LNCAP (cell line): ENCODE measurements around the gene BPIFA3.

Experiments
- TF ChIP-seq, protein P1 (sequence below): fragments of 450-650 bp; IDR thresholded peaks from 2 replicates; pipeline ENCODE4 v1.5.1; 2017; ENCODE audit warnings: mild to moderate bottlenecking

Gene BPIFA3

DNA sequence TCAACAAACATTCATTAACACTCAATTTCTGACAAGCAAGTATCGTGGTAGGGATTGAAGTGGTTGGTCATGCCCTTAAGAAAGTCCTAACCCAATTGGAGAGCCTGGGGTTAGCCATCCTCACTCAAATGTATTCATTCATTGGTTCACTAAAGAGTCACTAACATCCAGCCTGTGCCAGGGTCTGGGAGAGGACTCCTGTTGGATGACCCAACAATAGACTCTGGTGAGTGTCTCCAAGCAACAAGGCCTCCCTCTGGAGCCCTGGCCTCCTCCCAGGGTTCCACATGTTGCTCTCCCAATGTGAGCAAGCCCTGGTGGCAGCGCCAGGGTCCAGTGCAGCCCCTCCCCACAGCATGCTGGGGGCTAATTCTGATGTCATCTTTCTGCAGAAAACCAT lies at the start of gene BPIFA3:
Gene BPIFA3, plus strand, starts transcription at position 301 of the 400 bp plus-strand sequence. CDS start 185 bp downstream, outside the sequence.
- TF ChIP-seq, protein P1, sequence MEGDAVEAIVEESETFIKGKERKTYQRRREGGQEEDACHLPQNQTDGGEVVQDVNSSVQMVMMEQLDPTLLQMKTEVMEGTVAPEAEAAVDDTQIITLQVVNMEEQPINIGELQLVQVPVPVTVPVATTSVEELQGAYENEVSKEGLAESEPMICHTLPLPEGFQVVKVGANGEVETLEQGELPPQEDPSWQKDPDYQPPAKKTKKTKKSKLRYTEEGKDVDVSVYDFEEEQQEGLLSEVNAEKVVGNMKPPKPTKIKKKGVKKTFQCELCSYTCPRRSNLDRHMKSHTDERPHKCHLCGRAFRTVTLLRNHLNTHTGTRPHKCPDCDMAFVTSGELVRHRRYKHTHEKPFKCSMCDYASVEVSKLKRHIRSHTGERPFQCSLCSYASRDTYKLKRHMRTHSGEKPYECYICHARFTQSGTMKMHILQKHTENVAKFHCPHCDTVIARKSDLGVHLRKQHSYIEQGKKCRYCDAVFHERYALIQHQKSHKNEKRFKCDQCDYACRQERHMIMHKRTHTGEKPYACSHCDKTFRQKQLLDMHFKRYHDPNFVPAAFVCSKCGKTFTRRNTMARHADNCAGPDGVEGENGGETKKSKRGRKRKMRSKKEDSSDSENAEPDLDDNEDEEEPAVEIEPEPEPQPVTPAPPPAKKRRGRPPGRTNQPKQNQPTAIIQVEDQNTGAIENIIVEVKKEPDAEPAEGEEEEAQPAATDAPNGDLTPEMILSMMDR = no peak

DNA sequence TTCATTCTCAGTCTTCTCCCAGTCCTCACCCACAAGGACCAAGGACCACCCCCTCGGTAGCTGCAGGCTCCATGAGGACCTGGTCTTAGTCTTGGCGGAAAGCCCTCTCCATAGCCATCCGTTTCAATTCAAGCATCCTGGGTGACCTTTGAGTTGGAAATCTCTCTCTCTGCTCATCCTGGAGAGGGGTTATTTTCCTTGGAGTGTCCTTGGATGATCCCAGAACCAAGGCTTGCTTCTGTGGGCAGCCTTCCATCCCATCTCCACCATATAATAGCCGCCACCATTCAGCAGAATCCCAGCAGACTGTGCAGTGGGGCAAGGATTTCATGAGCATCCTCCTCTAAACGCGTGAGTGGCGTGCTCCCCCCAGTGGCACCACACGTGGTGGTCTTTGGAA lies 49.3 kb upstream of the BPIFA3 start, which contains the start of gene BPIFA2:
Gene BPIFA2, plus strand, starts transcription at position 301 of the 400 bp plus-strand sequence. CDS start 987 bp downstream, outside the sequence.
- TF ChIP-seq, protein P1 = no peak

DNA sequence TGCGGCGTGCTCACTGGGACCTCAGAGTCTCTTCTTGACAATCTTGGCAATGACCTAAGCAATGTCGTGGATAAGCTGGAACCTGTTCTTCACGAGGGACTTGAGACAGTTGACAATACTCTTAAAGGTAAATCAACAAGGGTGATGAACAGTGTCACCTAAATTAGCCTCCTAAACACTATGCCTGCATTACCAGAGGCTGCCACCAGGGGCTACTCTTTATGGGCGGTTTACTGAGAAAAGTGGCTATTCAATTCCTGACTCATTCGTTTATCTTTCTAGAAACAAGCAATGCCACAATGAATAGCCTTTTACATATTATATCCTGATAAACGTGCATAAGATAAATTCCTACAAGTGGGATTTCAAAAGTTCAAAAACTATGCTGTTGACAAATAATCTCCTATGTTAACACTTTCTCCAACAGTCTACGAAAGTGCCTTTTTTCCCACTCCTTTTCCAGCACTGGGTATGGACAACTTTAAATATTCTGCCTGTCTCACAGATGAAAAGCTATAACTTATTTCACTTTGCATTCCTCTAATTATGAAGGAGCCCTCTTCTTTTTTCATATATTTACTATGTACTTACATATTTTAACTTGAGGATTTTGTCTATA lies 47.9 kb upstream of the BPIFA3 start:
- TF ChIP-seq, protein P1 = peak; percentile 71

DNA sequence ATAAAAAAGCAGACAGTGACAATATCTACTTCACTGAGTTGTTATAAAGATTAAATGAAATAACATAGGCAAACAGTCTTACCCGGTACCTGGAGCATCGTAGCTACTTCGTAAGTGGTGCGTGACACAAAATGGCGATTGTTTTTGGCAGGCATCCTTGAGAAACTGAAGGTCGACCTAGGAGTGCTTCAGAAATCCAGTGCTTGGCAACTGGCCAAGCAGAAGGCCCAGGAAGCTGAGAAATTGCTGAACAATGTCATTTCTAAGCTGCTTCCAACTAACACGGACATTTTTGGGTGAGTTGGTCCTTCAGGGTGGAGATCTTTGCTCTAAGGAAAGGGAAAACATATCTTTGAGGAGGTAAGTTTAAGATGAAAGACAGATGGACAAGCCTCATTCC lies 44.4 kb upstream of the BPIFA3 start:
- TF ChIP-seq, protein P1 = no peak

DNA sequence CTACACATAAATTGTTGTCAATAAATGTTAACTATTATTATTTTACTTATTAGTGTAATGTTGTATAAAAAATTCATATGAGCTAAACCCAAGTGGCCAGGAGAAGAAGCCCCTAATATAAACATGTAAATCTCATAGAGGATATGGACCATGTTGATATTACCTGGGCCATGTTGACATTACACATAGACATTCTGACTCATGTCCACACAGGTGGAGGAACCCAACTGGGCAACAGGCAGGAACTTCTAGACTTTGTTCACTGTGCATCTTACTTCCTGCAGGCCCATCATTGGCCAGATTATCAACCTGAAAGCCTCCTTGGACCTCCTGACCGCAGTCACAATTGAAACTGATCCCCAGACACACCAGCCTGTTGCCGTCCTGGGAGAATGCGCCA lies 42.0 kb upstream of the BPIFA3 start:
- TF ChIP-seq, protein P1 = no peak

DNA sequence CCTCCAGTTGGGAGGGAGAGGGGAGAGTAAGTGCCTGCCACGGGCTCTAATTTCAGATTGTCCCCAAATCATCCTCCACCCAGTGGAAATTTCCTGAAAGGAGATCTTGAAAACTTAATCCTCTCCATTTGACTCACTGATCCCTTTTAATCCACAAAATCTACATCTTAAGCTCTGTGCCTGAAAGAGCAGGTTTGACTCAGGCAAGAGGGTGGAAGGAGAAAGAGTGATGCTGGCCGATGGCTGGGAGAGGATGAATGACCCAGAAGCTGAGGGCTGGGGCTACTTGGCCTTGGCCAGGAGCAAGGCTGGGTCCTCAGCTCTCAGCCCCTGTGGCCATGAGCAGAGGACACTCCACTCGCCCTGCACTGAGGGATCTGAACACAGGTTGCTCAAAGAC lies 41.1 kb upstream of the BPIFA3 start:
- TF ChIP-seq, protein P1 = no peak

DNA sequence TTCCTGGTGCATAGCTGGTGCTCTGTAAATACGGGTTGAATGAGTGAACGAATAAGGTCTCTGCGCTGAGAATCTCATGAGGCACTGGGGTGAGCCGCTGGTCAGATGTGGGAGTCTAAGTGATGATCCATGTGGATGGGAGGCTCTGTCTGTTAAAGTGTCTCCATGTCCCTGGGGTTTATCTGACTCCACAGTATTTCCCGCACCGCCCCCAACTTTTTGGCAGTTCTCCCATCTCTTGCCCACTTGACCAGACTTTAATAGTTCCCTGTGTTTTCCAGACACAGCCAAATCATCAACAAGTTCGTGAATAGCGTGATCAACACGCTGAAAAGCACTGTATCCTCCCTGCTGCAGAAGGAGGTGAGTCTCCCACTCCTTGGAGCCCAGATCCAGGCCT lies 39.3 kb upstream of the BPIFA3 start:
- TF ChIP-seq, protein P1 = no peak

DNA sequence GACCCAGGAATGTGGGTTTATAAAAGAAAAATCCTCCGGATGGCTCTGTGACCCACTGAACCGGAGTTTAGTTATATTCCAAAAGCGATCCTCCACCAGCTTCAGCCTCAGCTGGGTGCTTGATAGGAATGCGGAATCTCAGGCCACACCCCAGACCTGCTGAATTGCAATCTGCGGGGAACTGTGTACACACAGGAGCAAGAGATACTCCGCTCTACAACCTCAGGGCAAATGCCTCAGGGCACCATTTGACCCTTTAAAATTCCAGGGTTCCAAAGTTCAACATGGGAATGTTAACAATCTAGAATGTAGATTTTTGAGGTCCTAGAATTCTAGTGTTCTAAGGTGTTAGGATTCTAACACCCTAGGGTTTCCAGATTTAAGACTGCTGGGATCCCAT lies 38.4 kb upstream of the BPIFA3 start:
- TF ChIP-seq, protein P1 = no peak
